HCT116 (cell line): ENCODE data around the gene CDH24. TPM values are rescaled to one million over a fixed set of nuclear protein-coding genes. Genes with fewer than 3 reads are reported as not detected.
A peak's percentile ranks its signal among the peaks of the same experiment; 100 is the strongest.

Experiments
- ATAC-seq: fragments of 200-7000 bp; cut with Tn5 transposase; 2 replicates; pipeline ENCODE4 v1.9.1; 2020; ENCODE audit warnings: mild to moderate bottlenecking, moderate library complexity
- BruUV-seq: library from RNA; stranded (reverse); fragments of 400-500 nt; replicated peaks from 2 replicates; lab custom pipeline; 2021; lab: Mats Ljungman, UMichigan
- CTCF ChIA-PET: fragments of 300-600 bp; sonication (Branson Sonifier 250); formaldehyde crosslinking; loops from one replicate; lab custom pipeline; 2021; ENCODE audit warnings: antibody characterized with exemption; lab: Charles Lee
- POLR2A ChIA-PET: fragments of 300-600, 350-600 bp; sonication (Branson Sonifier 250); formaldehyde crosslinking; loops from one replicate; lab custom pipeline; 2021; ENCODE audit warnings: antibody characterized with exemption; lab: Charles Lee
- RAD21 ChIA-PET, 2 experiments: fragments of 300-600 bp; sonication (Branson Sonifier 250); formaldehyde crosslinking; loops; one replicate each; lab custom pipeline; 2023; ENCODE audit warnings: low total read pairs in 2 of 2; ENCODE audit not compliant: uncharacterized antibody in 2 of 2, unreplicated experiment in 2 of 2, low non-redundant PET in 1 of 2; lab: Charles Lee
- DNase-seq: peaks from one replicate; pipeline ENCODE4 v3.0.0-alpha.2; 2010; ENCODE audit warnings: low read depth, low spot score
- H2AFZ ChIP-seq: fragments of 200-600 bp; shearing (Covaris generic), sonication (generic); 2 replicates; pipeline ENCODE4 v1.6.1; 2017; ENCODE audit warnings: low read depth, mixed run types, mixed read lengths, antibody characterized with exemption, low read length; ENCODE audit not compliant: poor library complexity, severe bottlenecking
- H3K27ac ChIP-seq: 2 replicates; pipeline ENCODE4 v1.5.1; 2012; ENCODE audit warnings: low read depth, low read length
- H3K27me3 ChIP-seq: fragments of 200-600 bp; sonication (generic); 2 replicates; pipeline ENCODE4 v1.6.1; 2016; ENCODE audit warnings: mixed run types, low read length, mixed read lengths; ENCODE audit not compliant: insufficient read depth
- H3K36me3 ChIP-seq, 2 experiments: fragments of 200-500 bp in 1 of 2; fragments of 200-600 bp in 1 of 2; sonication (Bioruptor generic) in 1 of 2; sonication (generic) in 1 of 2; 2 replicates each; pipeline versions ENCODE4 v1.5.1 to v1.6.1; 2014 to 2016; ENCODE audit warnings: low read length in 2 of 2, inconsistent platforms in 1 of 2, mixed read lengths in 1 of 2, mixed run types in 1 of 2; ENCODE audit not compliant: insufficient read depth in 2 of 2, control insufficient read depth in 1 of 2
- H3K4me1 ChIP-seq, 2 experiments: fragments of 200-600 bp in 1 of 2; sonication (generic) in 1 of 2; 2 replicates each; pipeline versions ENCODE4 v1.5.1 to v1.6.1; 2012 to 2017; ENCODE audit warnings: low read length in 2 of 2, inconsistent platforms in 1 of 2, mild to moderate bottlenecking in 1 of 2, mixed read lengths in 1 of 2, mixed run types in 1 of 2, moderate library complexity in 1 of 2; ENCODE audit not compliant: insufficient read depth in 2 of 2, control insufficient read depth in 1 of 2
- H3K4me2 ChIP-seq: fragments of 200-600 bp; sonication (generic); 2 replicates; pipeline ENCODE4 v1.6.1; 2017; ENCODE audit warnings: mixed run types, low read length, mixed read lengths
- H3K4me3 ChIP-seq, 2 experiments: fragments of 200-600 bp in 1 of 2; sonication (generic) in 1 of 2; replicated peaks in 1 of 2; 2 replicates each; pipeline ENCODE4 v1.5.1; 2011 to 2016; ENCODE audit warnings: low read length in 2 of 2, control low read depth in 1 of 2, low read depth in 1 of 2, mild to moderate bottlenecking in 1 of 2, mixed read lengths in 1 of 2, mixed run types in 1 of 2
- H3K79me2 ChIP-seq: fragments of 200-600 bp; sonication (generic); 2 replicates; pipeline ENCODE4 v1.6.1; 2017; ENCODE audit warnings: mild to moderate bottlenecking, mixed run types, low read length, moderate library complexity, mixed read lengths; ENCODE audit not compliant: insufficient read depth
- H3K9ac ChIP-seq: fragments of 200-600 bp; sonication (generic); 2 replicates; pipeline ENCODE4 v1.6.1; 2016; ENCODE audit warnings: low read length, mixed read lengths
- H3K9me2 ChIP-seq: fragments of 200-600 bp; sonication (generic), shearing (Covaris generic); 2 replicates; pipeline ENCODE4 v1.6.1; 2017; ENCODE audit warnings: mixed run types, mild to moderate bottlenecking, moderate library complexity; ENCODE audit not compliant: insufficient read depth
- H3K9me3 ChIP-seq, 2 experiments: fragments of 200-500 bp in 1 of 2; fragments of 200-600 bp in 1 of 2; sonication (Bioruptor generic) in 1 of 2; sonication (generic) in 1 of 2; 2 replicates each; pipeline ENCODE4 v1.6.1; 2014 to 2017; ENCODE audit warnings: low read length in 2 of 2, mixed read lengths in 2 of 2, inconsistent platforms in 1 of 2, low read depth in 1 of 2, mild to moderate bottlenecking in 1 of 2, mixed run types in 1 of 2, moderate library complexity in 1 of 2; ENCODE audit not compliant: control insufficient read depth in 1 of 2, insufficient read depth in 1 of 2
- H4K20me1 ChIP-seq: fragments of 200-600 bp; sonication (generic), shearing (Covaris generic); 2 replicates; pipeline ENCODE4 v1.6.1; 2017; ENCODE audit warnings: mixed run types, mild to moderate bottlenecking, moderate library complexity; ENCODE audit not compliant: insufficient read depth
- CBX3 ChIP-seq: IDR thresholded peaks from 2 replicates; pipeline ENCODE4 v1.6.1; 2012; ENCODE audit warnings: low read depth
- CEBPB ChIP-seq: IDR thresholded peaks from 2 replicates; pipeline ENCODE4 v1.6.1; 2012; ENCODE audit warnings: low read depth
- CTCF ChIP-seq, 3 experiments: fragments of 200-600 bp in 1 of 3; sonication (generic) in 1 of 3; IDR thresholded peaks in 2 of 3; conservative IDR thresholded peaks in 1 of 3; 2 replicates each; pipeline ENCODE4 v1.5.1; 2012 to 2017; ENCODE audit warnings: low read depth in 2 of 3, low read length in 2 of 3, antibody characterized with exemption in 1 of 3, borderline replicate concordance in 1 of 3, control low read depth in 1 of 3, mild to moderate bottlenecking in 1 of 3, mixed read lengths in 1 of 3, mixed run types in 1 of 3, moderate library complexity in 1 of 3; ENCODE audit not compliant: insufficient read depth in 1 of 3
- EGR1 ChIP-seq: IDR thresholded peaks from 2 replicates; pipeline ENCODE4 v1.6.1; 2012; ENCODE audit warnings: low read depth
- ELF1 ChIP-seq: IDR thresholded peaks from 2 replicates; pipeline ENCODE4 v1.6.1; 2012; ENCODE audit warnings: low read depth, borderline replicate concordance
- EZH2phosphoT487 ChIP-seq: fragments of 200-600 bp; IDR thresholded peaks from 2 replicates; pipeline ENCODE4 v1.6.1; 2018; ENCODE audit warnings: antibody characterized with exemption, borderline replicate concordance
- MAX ChIP-seq: IDR thresholded peaks from 2 replicates; pipeline ENCODE4 v1.6.1; 2012
- POLR2A ChIP-seq: IDR thresholded peaks from 2 replicates; pipeline ENCODE4 v1.7.0; 2011; ENCODE audit warnings: borderline replicate concordance; ENCODE audit not compliant: insufficient read depth, insufficient read length; ENCODE audit errors: extremely low read depth
- POLR2AphosphoS5 ChIP-seq: IDR thresholded peaks from 2 replicates; pipeline ENCODE4 v1.6.1; 2011; ENCODE audit warnings: mild to moderate bottlenecking, low read depth, low read length, moderate library complexity
- RAD21 ChIP-seq: IDR thresholded peaks from 2 replicates; pipeline ENCODE4 v1.6.1; 2012; ENCODE audit warnings: low read depth, mild to moderate bottlenecking
- SP1 ChIP-seq: IDR thresholded peaks from 2 replicates; pipeline ENCODE4 v1.6.1; 2012; ENCODE audit warnings: low read depth
- YY1 ChIP-seq: IDR thresholded peaks from 2 replicates; pipeline ENCODE4 v1.6.1; 2011; ENCODE audit warnings: low read length, low read depth, moderate library complexity, mild to moderate bottlenecking; ENCODE audit not compliant: insufficient replicate concordance; ENCODE audit errors: extremely low read depth
- ZFX ChIP-seq: fragments of 450-650 bp; IDR thresholded peaks from 2 replicates; pipeline ENCODE4 v1.6.1; 2017
- ZNF274 ChIP-seq: fragments of 200-500 bp; sonication (Bioruptor generic); IDR thresholded peaks from 2 replicates; pipeline ENCODE4 v1.6.1; 2014; ENCODE audit warnings: mild to moderate bottlenecking, low read depth, low read length, inconsistent platforms
- intact Hi-C: fragments of 100-400 bp; cut with micrococcal nuclease; formaldehyde crosslinking; loops from 2 replicates; pipeline ENCODE4 v1.10.0; 2022
- total RNA-seq: library from RNA; stranded (reverse); gene quantifications from one replicate; pipeline ENCODE4 v1.2.1, GENCODE V29; 2021; ENCODE audit not compliant: unreplicated experiment
- TF ChIP-seq, protein P1 (sequence below): IDR thresholded peaks from 2 replicates; pipeline ENCODE4 v1.6.1; 2011; ENCODE audit warnings: mild to moderate bottlenecking, low read length, moderate library complexity; ENCODE audit not compliant: insufficient replicate concordance; ENCODE audit errors: extremely low read depth
- TF ChIP-seq, protein P2 (sequence below): IDR thresholded peaks from 2 replicates; pipeline ENCODE4 v1.6.1; 2012; ENCODE audit warnings: low read depth

Gene CDH24
- total RNA-seq, 1 experiment from 2014 or later = 19.3 TPM

GRCh38 chr14:23057757-23058653 is 685 bp upstream of the CDH24 start:
- peak; percentile 59 for TF ChIP-seq POLR2AphosphoS5
- TF ChIP-seq RAD21 = peak; percentile 87
- no peak for TF ChIP-seq CBX3
- no peak for TF ChIP-seq CEBPB
- no peak for TF ChIP-seq ELF1
- TF ChIP-seq ZNF274 = no peak
- peak; percentile 43; the same call in 1 of the 2 replicates for TF ChIP-seq ZFX
- TF ChIP-seq CTCF (IDR thresholded peaks at IDR 0.05 in 2 of 3, conservative IDR thresholded peaks at IDR 0.05 in 1 of 3; ENCODE audit: borderline replicate concordance in 1 of 3, insufficient read depth in 1 of 3, low read depth in 2 of 3, low read length in 2 of 3) = peak; percentile 83 to 95 (median 92)
- peak; percentile 40 for TF ChIP-seq MAX
- TF ChIP-seq, protein P1, sequence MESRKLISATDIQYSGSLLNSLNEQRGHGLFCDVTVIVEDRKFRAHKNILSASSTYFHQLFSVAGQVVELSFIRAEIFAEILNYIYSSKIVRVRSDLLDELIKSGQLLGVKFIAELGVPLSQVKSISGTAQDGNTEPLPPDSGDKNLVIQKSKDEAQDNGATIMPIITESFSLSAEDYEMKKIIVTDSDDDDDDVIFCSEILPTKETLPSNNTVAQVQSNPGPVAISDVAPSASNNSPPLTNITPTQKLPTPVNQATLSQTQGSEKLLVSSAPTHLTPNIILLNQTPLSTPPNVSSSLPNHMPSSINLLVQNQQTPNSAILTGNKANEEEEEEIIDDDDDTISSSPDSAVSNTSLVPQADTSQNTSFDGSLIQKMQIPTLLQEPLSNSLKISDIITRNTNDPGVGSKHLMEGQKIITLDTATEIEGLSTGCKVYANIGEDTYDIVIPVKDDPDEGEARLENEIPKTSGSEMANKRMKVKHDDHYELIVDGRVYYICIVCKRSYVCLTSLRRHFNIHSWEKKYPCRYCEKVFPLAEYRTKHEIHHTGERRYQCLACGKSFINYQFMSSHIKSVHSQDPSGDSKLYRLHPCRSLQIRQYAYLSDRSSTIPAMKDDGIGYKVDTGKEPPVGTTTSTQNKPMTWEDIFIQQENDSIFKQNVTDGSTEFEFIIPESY = no peak
- TF ChIP-seq EGR1 = no peak
- peak; percentile 37 for TF ChIP-seq YY1
- TF ChIP-seq, protein P2, sequence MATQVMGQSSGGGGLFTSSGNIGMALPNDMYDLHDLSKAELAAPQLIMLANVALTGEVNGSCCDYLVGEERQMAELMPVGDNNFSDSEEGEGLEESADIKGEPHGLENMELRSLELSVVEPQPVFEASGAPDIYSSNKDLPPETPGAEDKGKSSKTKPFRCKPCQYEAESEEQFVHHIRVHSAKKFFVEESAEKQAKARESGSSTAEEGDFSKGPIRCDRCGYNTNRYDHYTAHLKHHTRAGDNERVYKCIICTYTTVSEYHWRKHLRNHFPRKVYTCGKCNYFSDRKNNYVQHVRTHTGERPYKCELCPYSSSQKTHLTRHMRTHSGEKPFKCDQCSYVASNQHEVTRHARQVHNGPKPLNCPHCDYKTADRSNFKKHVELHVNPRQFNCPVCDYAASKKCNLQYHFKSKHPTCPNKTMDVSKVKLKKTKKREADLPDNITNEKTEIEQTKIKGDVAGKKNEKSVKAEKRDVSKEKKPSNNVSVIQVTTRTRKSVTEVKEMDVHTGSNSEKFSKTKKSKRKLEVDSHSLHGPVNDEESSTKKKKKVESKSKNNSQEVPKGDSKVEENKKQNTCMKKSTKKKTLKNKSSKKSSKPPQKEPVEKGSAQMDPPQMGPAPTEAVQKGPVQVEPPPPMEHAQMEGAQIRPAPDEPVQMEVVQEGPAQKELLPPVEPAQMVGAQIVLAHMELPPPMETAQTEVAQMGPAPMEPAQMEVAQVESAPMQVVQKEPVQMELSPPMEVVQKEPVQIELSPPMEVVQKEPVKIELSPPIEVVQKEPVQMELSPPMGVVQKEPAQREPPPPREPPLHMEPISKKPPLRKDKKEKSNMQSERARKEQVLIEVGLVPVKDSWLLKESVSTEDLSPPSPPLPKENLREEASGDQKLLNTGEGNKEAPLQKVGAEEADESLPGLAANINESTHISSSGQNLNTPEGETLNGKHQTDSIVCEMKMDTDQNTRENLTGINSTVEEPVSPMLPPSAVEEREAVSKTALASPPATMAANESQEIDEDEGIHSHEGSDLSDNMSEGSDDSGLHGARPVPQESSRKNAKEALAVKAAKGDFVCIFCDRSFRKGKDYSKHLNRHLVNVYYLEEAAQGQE = no peak
- TF ChIP-seq POLR2A = no peak
- TF ChIP-seq SP1 = no peak
- TF ChIP-seq EZH2phosphoT487 = no peak
- Histone ChIP-seq H3K9me3 (no peaks in the 10 kb centered on the region), H3K4me3 (peak overlapping the region; percentile 59 to 61), H3K79me2 (peaks cover 7% of the 10 kb centered on the region; the same call in 1 of the 2 replicates), H3K9me2 (no peaks in the 10 kb centered on the region), H3K4me1 (peaks cover 24 to 44% of the 10 kb centered on the region in 2 experiments), H3K27me3 (no peaks in the 10 kb centered on the region), H3K9ac (peak overlapping the region; percentile 63), H3K36me3 (peaks cover 24 to 27% of the 10 kb centered on the region in 2 experiments; a peak in 3 of 4 replicates), H3K27ac (peak overlapping the region; percentile 84), H4K20me1 (no peaks in the 10 kb centered on the region), H3K4me2 (peak overlapping the region; percentile 95), H2AFZ (no peak overlapping the region)
- ChIA-PET CTCF (interaction anchor here (0.5 to 9.9 kb wide), 29 partner anchors 9 to 498 kb away, joined by 3 to 175 read pairs (median 4); partner anchors contain the start of genes ACIN1, AJUBA, C14orf119 and LRP10), POLR2A (interaction anchor here (0.9 to 1.7 kb wide), 7 partner anchors 8 to 81 kb away, joined by 3 to 10 read pairs (median 5); no protein-coding TSS in a partner anchor), RAD21 (interaction anchor here (1.0 to 1.3 kb wide), 6 partner anchors 11 to 86 kb away, joined by 3 to 12 read pairs (median 6); partner anchors contain the start of gene AJUBA (in 1 of the 2))
- intact Hi-C loops = loop anchor here (1.0 to 5.0 kb wide), 4 partner anchors 51 to 501 kb away; no protein-coding TSS in a partner anchor
- ATAC-seq (peak; percentile 73), DNase-seq (peak; percentile 79)
- BruUV-seq = no TSS peak
